ENCODE results near the gene STIL.

STIL gene

DNA sequence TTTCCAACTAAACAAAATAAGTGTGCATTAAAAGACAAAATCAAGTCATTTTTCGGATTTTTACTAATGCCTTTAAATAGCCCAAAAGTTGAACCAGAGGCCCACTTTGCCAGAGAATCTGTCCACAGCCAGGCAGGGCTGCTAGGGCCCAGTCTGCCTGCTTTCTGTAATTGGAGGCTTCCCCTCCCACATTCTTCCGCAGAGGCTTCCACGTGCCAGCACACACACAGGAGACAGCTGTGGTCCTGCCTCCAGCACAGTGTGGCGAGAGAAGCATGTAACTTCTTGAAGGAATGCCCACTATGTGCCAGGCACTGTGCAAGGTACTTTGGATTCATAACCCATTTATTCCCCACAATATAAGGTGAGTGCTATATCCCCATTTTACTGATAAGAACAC lies 112.8 kb downstream of the STIL start:
- no peak overlapping the region for H3K4me3 ChIP-seq
- H3K27ac ChIP-seq, result no peak overlapping the region
- no peak for DNase-seq (ENCODE audit: low spot score)
- no peak for TF ChIP-seq CTCF (IDR thresholded peaks at IDR 0.05)
